Naive thymus-derived CD4-positive, alpha-beta T cell (primary cell): ENCODE data around the gene ALAD. TPM values are rescaled to one million over a fixed set of nuclear protein-coding genes. Genes with fewer than 3 reads are reported as not detected.

ENCODE experiments used
- ATAC-seq: fragments of 150-1000 bp; cut with Tn5 transposase; 2 replicates; pipeline ENCODE4 v1.10.0; 2021; ENCODE audit warnings: mild to moderate bottlenecking, moderate library complexity
- CTCF ChIA-PET: fragments of 350-600 bp; sonication (Branson Sonifier 250); formaldehyde crosslinking; loops from one replicate; lab custom pipeline; 2021; ENCODE audit warnings: antibody characterized with exemption; lab: Charles Lee
- POLR2A ChIA-PET: fragments of 350-600 bp; sonication (Branson Sonifier 250); formaldehyde crosslinking; loops from one replicate; lab custom pipeline; 2021; ENCODE audit warnings: antibody characterized with exemption, inconsistent platforms; lab: Charles Lee
- DNase-seq, 9 donors: peaks; one replicate each; pipeline versions ENCODE4 v3.0.0 to v3.0.0-alpha.2; 2020 to 2022; ENCODE audit warnings: mixed read lengths in 1 of 9
- H3K27ac ChIP-seq: one replicate; pipeline ENCODE4 v1.7.0; 2013; ENCODE audit warnings: mild to moderate bottlenecking, low read depth, low read length, moderate library complexity
- H3K27me3 ChIP-seq, 2 donors: one replicate each; pipeline ENCODE4 v1.7.0; 2013; ENCODE audit warnings: low read length in 2 of 2, mild to moderate bottlenecking in 2 of 2, moderate library complexity in 2 of 2; ENCODE audit not compliant: control insufficient read depth in 2 of 2, insufficient read depth in 2 of 2
- H3K36me3 ChIP-seq, 3 experiments: 1 replicate in 2 of 3; 2 replicates in 1 of 3; pipeline ENCODE4 v1.7.0; 2013; ENCODE audit warnings: low read length in 3 of 3, mild to moderate bottlenecking in 3 of 3, moderate library complexity in 1 of 3; ENCODE audit not compliant: insufficient read depth in 3 of 3, control insufficient read depth in 2 of 3
- H3K4me1 ChIP-seq, 2 donors: one replicate each; pipeline ENCODE4 v1.7.0; 2013; ENCODE audit warnings: low read length in 2 of 2, mild to moderate bottlenecking in 2 of 2, moderate library complexity in 1 of 2; ENCODE audit not compliant: control insufficient read depth in 2 of 2, insufficient read depth in 2 of 2
- H3K4me3 ChIP-seq: 2 replicates; pipeline ENCODE4 v1.7.0; 2013; ENCODE audit warnings: mild to moderate bottlenecking, low read length
- H3K9me3 ChIP-seq, 3 experiments: 1 replicate in 2 of 3; 2 replicates in 1 of 3; pipeline ENCODE4 v1.7.0; 2013; ENCODE audit warnings: low read length in 3 of 3; ENCODE audit not compliant: control insufficient read depth in 2 of 3
- H3K27ac Mint-ChIP-seq, 9 donors: one replicate each; pipeline ENCODE4 v1.8.0; 2020 to 2022; ENCODE audit warnings: mixed read lengths in 9 of 9, mild to moderate bottlenecking in 8 of 9, moderate library complexity in 5 of 9, inconsistent platforms in 2 of 9
- H3K27me3 Mint-ChIP-seq, 5 donors: one replicate each; pipeline ENCODE4 v1.8.0; 2021 to 2022; ENCODE audit warnings: mixed read lengths in 5 of 5, mild to moderate bottlenecking in 1 of 5
- H3K36me3 Mint-ChIP-seq, 5 donors: one replicate each; pipeline ENCODE4 v1.8.0; 2020 to 2022; ENCODE audit warnings: mixed read lengths in 5 of 5, mild to moderate bottlenecking in 3 of 5, inconsistent platforms in 1 of 5
- H3K4me1 Mint-ChIP-seq, 7 donors: one replicate each; pipeline ENCODE4 v1.8.0; 2020 to 2022; ENCODE audit warnings: mixed read lengths in 7 of 7, mild to moderate bottlenecking in 3 of 7, inconsistent platforms in 1 of 7
- H3K4me3 Mint-ChIP-seq, 10 donors: one replicate each; pipeline ENCODE4 v1.8.0; 2020 to 2022; ENCODE audit warnings: mild to moderate bottlenecking in 10 of 10, mixed read lengths in 10 of 10, moderate library complexity in 6 of 10, inconsistent platforms in 2 of 10
- H3K9me3 Mint-ChIP-seq, 11 donors: one replicate each; pipeline ENCODE4 v1.8.0; 2020 to 2022; ENCODE audit warnings: mixed read lengths in 11 of 11, mild to moderate bottlenecking in 4 of 11, inconsistent platforms in 1 of 11, moderate library complexity in 1 of 11
- intact Hi-C, 2 donors: fragments of 100-400 bp; cut with micrococcal nuclease; formaldehyde crosslinking; loops; one replicate each; pipeline ENCODE4 v1.15.1; 2023
- polyA plus RNA-seq, 2 donors: library from polyadenylated mRNA; unstranded; fragments of 300-500 nt; fragmentation: Illumina TruSeq; gene quantifications; one replicate each; pipeline ENCODE4 v1.2.3, GENCODE V29; 2021
- total RNA-seq, 6 experiments: library from RNA in 5 of 6; stranded (reverse) in 5 of 6; gene quantifications; 1 replicate in 5 of 6; 2 replicates in 1 of 6; pipeline ENCODE4 v1.2.3 and lab custom pipeline; 2021 to 2026

ALAD gene
- total and polyA plus RNA-seq, 7 experiments from 2014 or later: 24.2 to 45.5 (median 31.4) TPM

- no peak for ATAC-seq
- intact Hi-C loops: no loop called here
- Mint-ChIP-seq H3K27ac (no peak overlapping the region), H3K36me3 (peaks cover 0 to 4% (median 0%) of the 10 kb centered on the region in 5 donors), H3K4me3 (no peak overlapping the region), H3K4me1 (peaks cover 0 to 4% (median 0%) of the 10 kb centered on the region in 7 donors), H3K9me3 (peaks cover 0 to 15% (median 0%) of the 10 kb centered on the region in 11 donors), H3K27me3 (peaks cover 0 to 32% (median 0%) of the 10 kb centered on the region in 5 donors)
- DNase-seq: no peak
- H3K27ac ChIP-seq: no peak overlapping the region
- H3K4me3 ChIP-seq: no peak overlapping the region
- H3K9me3 ChIP-seq: no peaks in the 10 kb centered on the region
- no peaks in the 10 kb centered on the region for H3K4me1 ChIP-seq
- H3K27me3 ChIP-seq: no peaks in the 10 kb centered on the region
- ChIA-PET POLR2A (no interaction called here), CTCF (interaction anchor here (1.0 kb wide), 1 partner anchor 226 kb away, joined by 3 read pairs; no protein-coding TSS in a partner anchor)
- no peaks in the 10 kb centered on the region for H3K36me3 ChIP-seq
Measured at GRCh38 chr9:113431191-113431590, 30.1 kb upstream of the ALAD start.

- DNase-seq: no peak
- Mint-ChIP-seq H3K36me3 (peaks cover 0 to 4% (median 0%) of the 10 kb centered on the region in 5 donors), H3K27ac (no peak overlapping the region), H3K9me3 (peaks cover 0 to 8% (median 0%) of the 10 kb centered on the region in 11 donors), H3K4me3 (no peak overlapping the region), H3K27me3 (peaks cover 0 to 37% (median 6%) of the 10 kb centered on the region in 5 donors), H3K4me1 (peaks cover 0 to 5% (median 0%) of the 10 kb centered on the region in 7 donors)
- intact Hi-C loops: no loop called here
- no peak overlapping the region for H3K4me3 ChIP-seq
- no peaks in the 10 kb centered on the region for H3K9me3 ChIP-seq
- H3K36me3 ChIP-seq: no peaks in the 10 kb centered on the region
- CTCF ChIA-PET: no interaction called here
- ATAC-seq: no peak
- no peaks in the 10 kb centered on the region for H3K27me3 ChIP-seq
- POLR2A ChIA-PET: no interaction called here
- no peak overlapping the region for H3K27ac ChIP-seq
- no peaks in the 10 kb centered on the region for H3K4me1 ChIP-seq
Measured at GRCh38 chr9:113428062-113428615, 27.1 kb upstream of the ALAD start.

GRCh38 chr9:113427629-113428028 lies 26.5 kb upstream of the ALAD start:
- H3K9me3 ChIP-seq: no peaks in the 10 kb centered on the region
- no peaks in the 10 kb centered on the region for H3K27me3 ChIP-seq
- peaks cover 0 to 5% (median 0%) of the 10 kb centered on the region in 7 donors for H3K4me1 Mint-ChIP-seq
- intact Hi-C loops: no loop called here
- no peak overlapping the region for H3K4me3 ChIP-seq
- no peak for ATAC-seq
- H3K27ac Mint-ChIP-seq: no peak overlapping the region
- no peaks in the 10 kb centered on the region for H3K36me3 ChIP-seq
- peaks cover 0 to 2% (median 0%) of the 10 kb centered on the region in 5 donors for H3K36me3 Mint-ChIP-seq
- no peak for DNase-seq
- peaks cover 0 to 3% (median 0%) of the 10 kb centered on the region in 11 donors for H3K9me3 Mint-ChIP-seq
- H3K27ac ChIP-seq: no peak overlapping the region
- ChIA-PET CTCF (no interaction called here), POLR2A (no interaction called here)
- H3K4me1 ChIP-seq: no peaks in the 10 kb centered on the region
- peaks cover 0 to 35% (median 6%) of the 10 kb centered on the region in 5 donors for H3K27me3 Mint-ChIP-seq
- H3K4me3 Mint-ChIP-seq: no peak overlapping the region

DNA sequence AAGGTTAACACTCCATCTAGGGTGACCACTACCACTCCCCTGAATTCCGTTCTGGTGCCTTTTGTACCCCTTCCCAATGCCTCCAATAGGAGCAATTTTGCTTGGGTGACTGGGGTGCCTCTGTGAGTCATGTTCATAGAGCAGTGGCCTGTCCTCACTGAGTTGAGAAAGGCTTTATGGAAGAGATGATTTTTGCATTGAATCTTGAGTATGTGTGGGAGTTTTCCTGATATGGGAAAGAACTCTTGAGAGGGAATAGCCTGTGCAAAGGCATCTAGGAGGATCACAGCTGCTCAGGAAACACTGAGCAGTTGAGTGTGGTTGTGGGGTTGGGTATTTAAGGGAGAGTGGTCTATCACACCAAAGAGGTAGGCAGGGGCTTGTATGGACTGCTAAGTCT lies 25.6 kb upstream of the ALAD start:
- H3K9me3 Mint-ChIP-seq: no peaks in the 10 kb centered on the region
- H3K4me1 Mint-ChIP-seq: peaks cover 0 to 5% (median 0%) of the 10 kb centered on the region in 7 donors
- no peak overlapping the region for H3K4me3 Mint-ChIP-seq
- Histone ChIP-seq H3K4me3 (no peak overlapping the region), H3K9me3 (no peaks in the 10 kb centered on the region), H3K36me3 (no peaks in the 10 kb centered on the region), H3K27me3 (no peaks in the 10 kb centered on the region), H3K4me1 (no peaks in the 10 kb centered on the region), H3K27ac (no peak overlapping the region)
- no peak overlapping the region for H3K27ac Mint-ChIP-seq
- ATAC-seq (no peak), DNase-seq (no peak)
- ChIA-PET CTCF (no interaction called here), POLR2A (no interaction called here)
- H3K36me3 Mint-ChIP-seq: no peaks in the 10 kb centered on the region
- intact Hi-C loops: no loop called here
- H3K27me3 Mint-ChIP-seq: peaks cover 0 to 33% (median 6%) of the 10 kb centered on the region in 5 donors

DNA sequence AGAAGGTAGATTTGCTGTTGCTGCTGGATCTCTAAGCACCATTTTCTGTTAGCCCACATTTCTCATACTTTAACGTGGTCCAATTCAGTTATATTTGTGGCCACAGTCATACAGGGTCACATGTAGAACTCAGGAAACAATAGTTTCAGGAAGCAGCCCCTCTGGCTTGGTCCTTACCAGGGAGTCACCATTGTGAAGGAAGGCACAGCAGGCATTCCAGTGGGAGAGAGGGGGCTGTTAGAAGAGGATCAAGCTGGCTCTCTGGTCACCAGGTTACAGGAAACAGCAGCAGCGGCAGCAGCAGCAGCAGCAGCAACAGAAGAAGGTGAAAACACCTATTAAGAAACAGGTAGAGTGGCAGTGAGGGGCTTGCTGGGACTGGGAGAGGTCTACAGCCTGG lies 24.0 kb upstream of the ALAD start:
- Mint-ChIP-seq H3K4me3 (no peak overlapping the region), H3K9me3 (no peaks in the 10 kb centered on the region), H3K4me1 (peaks cover 0 to 5% (median 0%) of the 10 kb centered on the region in 7 donors), H3K36me3 (no peaks in the 10 kb centered on the region), H3K27ac (no peak overlapping the region), H3K27me3 (peaks cover 0 to 29% (median 6%) of the 10 kb centered on the region in 5 donors)
- Histone ChIP-seq H3K27ac (no peak overlapping the region), H3K9me3 (no peaks in the 10 kb centered on the region), H3K4me3 (no peak overlapping the region), H3K27me3 (no peaks in the 10 kb centered on the region), H3K4me1 (no peaks in the 10 kb centered on the region), H3K36me3 (no peaks in the 10 kb centered on the region)
- intact Hi-C loops: no loop called here
- CTCF ChIA-PET: no interaction called here
- DNase-seq (no peak), ATAC-seq (no peak)
- POLR2A ChIA-PET: interaction anchor here (0.7 to 1.0 kb wide), 2 partner anchors 8 to 1331 kb away, joined by 3 read pairs; no protein-coding TSS in a partner anchor

DNA sequence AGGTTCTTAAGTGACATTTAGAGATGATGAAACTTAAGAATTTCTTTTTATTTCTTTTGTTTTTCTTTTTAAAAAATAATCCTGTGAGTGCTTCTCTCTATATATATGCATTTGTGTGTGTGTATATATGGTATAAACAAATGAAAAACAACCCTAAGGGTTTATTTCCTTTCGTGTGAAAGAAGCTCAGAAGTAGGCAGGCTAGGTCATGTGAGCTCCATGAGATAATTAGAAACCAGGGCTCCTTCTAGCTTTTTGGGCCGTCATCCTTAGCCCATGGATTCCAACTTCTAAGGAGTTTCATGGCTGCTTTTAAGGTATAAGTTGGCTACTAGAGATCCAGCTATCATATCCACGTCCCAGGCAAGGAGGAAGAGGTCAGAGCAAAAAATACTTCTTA lies 20.6 kb upstream of the ALAD start:
- peaks cover 0 to 29% (median 6%) of the 10 kb centered on the region in 5 donors for H3K27me3 Mint-ChIP-seq
- intact Hi-C loops: no loop called here
- Histone ChIP-seq H3K9me3 (no peaks in the 10 kb centered on the region), H3K36me3 (no peaks in the 10 kb centered on the region), H3K4me3 (no peak overlapping the region), H3K27me3 (no peaks in the 10 kb centered on the region), H3K4me1 (no peaks in the 10 kb centered on the region), H3K27ac (no peak overlapping the region)
- no peak overlapping the region for H3K27ac Mint-ChIP-seq
- ATAC-seq (no peak), DNase-seq (no peak)
- CTCF ChIA-PET: no interaction called here
- H3K4me1 Mint-ChIP-seq: peaks cover 0 to 5% (median 0%) of the 10 kb centered on the region in 7 donors
- POLR2A ChIA-PET: no interaction called here
- no peak overlapping the region for H3K4me3 Mint-ChIP-seq
- H3K9me3 Mint-ChIP-seq: no peaks in the 10 kb centered on the region
- no peaks in the 10 kb centered on the region for H3K36me3 Mint-ChIP-seq

DNA sequence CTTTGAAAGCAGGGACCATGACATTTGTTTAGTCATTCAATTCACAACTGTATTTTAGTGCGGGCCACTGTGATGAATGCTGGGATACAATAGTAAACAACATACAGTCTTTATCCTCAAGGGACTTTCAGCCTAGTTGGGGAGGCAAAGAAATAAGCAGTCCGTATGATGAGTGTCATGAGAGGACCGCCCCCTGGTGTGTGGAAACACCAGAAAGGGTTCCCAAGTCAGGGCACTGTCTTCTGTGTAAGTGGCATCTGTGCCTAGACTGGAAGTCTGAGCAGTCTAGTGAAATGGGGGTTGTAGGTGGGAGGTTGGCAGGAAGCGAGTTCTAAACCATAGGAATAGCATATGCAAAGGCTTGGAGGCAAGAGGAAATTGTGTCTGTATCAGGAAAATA lies 16.3 kb upstream of the ALAD start:
- ATAC-seq (no peak), DNase-seq (no peak)
- ChIA-PET CTCF (no interaction called here), POLR2A (interaction anchor here (0.9 kb wide), 1 partner anchor 8 kb away, joined by 3 read pairs; no protein-coding TSS in a partner anchor)
- Histone ChIP-seq H3K4me3 (no peak overlapping the region), H3K9me3 (no peaks in the 10 kb centered on the region), H3K27ac (no peak overlapping the region), H3K27me3 (no peaks in the 10 kb centered on the region), H3K36me3 (no peaks in the 10 kb centered on the region), H3K4me1 (no peaks in the 10 kb centered on the region)
- Mint-ChIP-seq H3K9me3 (no peaks in the 10 kb centered on the region), H3K27ac (no peak overlapping the region), H3K4me3 (no peak overlapping the region), H3K4me1 (no peaks in the 10 kb centered on the region), H3K27me3 (peaks cover 0 to 5% (median 0%) of the 10 kb centered on the region in 5 donors), H3K36me3 (no peaks in the 10 kb centered on the region)
- intact Hi-C loops: loop anchor here in 1 of 2 donors (10.0 kb wide), 1 partner anchor 967 kb away; the partner anchor contains the start of gene AKNA
